Testis (tissue), 2 donors: Measurements from ENCODE around the gene ZNF747.

Source experiments
- CTCF ChIP-seq, 3 experiments: fragments of 450-650 bp in 2 of 3; fragments of 200-600 bp in 1 of 3; sonication (generic) in 1 of 3; IDR thresholded peaks; one replicate each; pipeline ENCODE4 v1.5.1; 2016 to 2019; ENCODE audit warnings: antibody characterized with exemption in 3 of 3, mild to moderate bottlenecking in 2 of 3, moderate library complexity in 1 of 3
- POLR2A ChIP-seq: fragments of 450-650 bp; IDR thresholded peaks from one replicate; pipeline ENCODE4 v1.6.1; 2017; ENCODE audit warnings: antibody characterized with exemption, mild to moderate bottlenecking, moderate library complexity

- TF ChIP-seq CTCF (IDR thresholded peaks at IDR 0.05) = no peak
- no peak for TF ChIP-seq POLR2A
These were observed 31.3 kb upstream of the ZNF747 start for GRCh38 chr16:30565984-30566383.
